Activated CD4-positive, CD25-positive, alpha-beta regulatory T cell (primary cell): Measurements from ENCODE around the gene VSIR.

Experiments used
- DNase-seq, 4 experiments: peaks; one replicate each; lab custom pipeline; 2025; lab: John Stamatoyannopoulos, UW

The VSIR gene

DNA sequence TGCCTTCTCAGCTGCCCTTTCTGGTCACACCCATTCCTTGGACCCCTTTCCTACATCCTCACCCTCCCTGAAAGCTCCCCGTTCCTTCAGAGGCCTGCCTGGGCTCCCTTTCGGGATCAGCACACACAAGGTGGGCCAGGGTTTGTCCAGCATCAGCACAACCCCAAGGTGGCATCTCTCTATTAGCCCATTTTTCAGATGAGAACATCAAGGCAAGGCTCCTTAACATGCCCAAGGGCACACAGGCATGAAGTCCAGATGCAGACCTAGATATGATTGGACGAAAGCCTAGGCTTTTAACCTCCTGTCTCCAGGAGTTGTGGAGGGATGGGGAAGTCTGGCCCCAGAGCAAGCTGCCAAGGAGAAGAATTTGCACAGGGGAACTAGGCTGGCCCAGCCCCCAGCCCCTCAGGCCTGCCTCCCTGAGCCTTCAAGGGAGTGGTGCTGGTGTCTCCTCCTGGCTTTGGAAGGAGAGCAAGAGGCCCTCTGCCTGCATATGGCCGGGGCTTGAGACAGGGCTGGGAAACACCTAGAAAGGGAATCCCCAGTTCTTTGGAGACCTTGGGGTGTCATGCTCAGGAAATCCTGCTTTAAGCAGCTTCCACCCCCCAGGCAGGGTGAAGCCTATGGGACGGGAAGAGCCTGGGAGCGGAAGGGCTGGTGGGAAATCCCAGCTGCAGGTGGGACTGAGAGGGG is 9.0 kb upstream of the VSIR start:
- DNase-seq: no peak

- no peak for DNase-seq
Measured at GRCh38 chr10:71780719-71781118, 7.4 kb upstream of the VSIR start.

GRCh38 chr10:71780156-71780555 is 6.8 kb upstream of the VSIR start:
- DNase-seq: no peak

GRCh38 chr10:71779641-71780040 is 6.3 kb upstream of the VSIR start:
- DNase-seq: no peak

GRCh38 chr10:71778071-71778825 is 4.9 kb upstream of the VSIR start:
- DNase-seq: no peak

DNA sequence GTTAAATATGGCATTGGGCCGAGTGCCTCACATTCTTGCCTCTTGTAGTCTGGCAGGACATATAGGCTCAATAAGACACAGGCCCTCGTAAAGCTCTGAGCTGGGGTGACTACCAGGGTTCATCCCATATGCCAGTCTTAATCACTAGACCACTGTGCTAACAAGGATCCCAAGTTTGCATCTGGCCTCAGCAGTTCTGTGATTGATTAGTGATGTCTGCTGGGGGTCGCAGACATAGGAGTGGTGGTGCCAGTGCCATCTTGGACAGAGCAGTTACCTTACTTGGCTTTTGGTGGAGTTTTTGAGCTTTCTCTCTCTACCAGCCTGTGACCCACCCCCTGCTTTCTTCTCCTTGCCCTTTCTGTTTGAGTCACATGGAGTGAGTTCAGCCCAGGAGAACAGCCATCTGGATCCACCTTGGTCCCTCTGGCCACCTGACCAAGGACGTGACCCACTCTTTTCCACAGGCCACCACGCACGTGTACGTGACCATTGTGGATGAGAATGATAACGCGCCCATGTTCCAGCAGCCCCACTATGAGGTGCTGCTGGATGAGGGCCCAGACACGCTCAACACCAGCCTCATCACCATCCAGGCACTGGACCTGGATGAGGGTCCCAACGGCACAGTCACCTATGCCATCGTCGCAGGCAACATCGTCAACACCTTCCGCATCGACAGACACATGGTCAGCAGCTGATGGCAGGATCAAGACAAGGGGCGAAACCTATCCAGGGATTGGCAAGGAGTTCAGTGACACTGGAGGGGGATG is 4.1 kb upstream of the VSIR start:
- DNase-seq: no peak

DNA sequence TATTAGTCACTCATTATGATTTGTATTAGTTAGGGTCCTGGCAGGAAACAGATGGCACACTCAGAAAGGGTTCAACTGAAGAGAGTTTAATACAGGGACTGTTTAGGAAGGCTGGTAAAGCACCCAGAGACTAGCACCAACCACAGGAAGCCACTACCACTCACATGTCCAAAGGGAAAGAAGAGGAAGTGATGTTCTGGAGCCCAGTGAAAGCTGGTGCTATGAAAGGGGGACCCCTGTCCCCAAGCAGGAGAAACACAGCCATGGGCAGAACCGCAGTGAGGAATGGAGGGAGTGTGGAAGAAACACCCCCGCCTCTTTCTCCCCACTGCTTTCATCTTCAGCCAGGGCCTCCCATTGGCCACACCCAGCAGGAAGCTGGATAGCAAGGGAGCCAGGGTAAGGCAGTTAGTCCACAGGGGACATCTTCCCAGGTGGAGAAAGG is 3.2 kb upstream of the VSIR start:
- no peak for DNase-seq

- DNase-seq: no peak
Measured at GRCh38 chr10:71774916-71775702, 1.8 kb upstream of the VSIR start.

GRCh38 chr10:71772832-71773220 is 494 bp downstream of the VSIR start:
- DNase-seq: no peak

DNA sequence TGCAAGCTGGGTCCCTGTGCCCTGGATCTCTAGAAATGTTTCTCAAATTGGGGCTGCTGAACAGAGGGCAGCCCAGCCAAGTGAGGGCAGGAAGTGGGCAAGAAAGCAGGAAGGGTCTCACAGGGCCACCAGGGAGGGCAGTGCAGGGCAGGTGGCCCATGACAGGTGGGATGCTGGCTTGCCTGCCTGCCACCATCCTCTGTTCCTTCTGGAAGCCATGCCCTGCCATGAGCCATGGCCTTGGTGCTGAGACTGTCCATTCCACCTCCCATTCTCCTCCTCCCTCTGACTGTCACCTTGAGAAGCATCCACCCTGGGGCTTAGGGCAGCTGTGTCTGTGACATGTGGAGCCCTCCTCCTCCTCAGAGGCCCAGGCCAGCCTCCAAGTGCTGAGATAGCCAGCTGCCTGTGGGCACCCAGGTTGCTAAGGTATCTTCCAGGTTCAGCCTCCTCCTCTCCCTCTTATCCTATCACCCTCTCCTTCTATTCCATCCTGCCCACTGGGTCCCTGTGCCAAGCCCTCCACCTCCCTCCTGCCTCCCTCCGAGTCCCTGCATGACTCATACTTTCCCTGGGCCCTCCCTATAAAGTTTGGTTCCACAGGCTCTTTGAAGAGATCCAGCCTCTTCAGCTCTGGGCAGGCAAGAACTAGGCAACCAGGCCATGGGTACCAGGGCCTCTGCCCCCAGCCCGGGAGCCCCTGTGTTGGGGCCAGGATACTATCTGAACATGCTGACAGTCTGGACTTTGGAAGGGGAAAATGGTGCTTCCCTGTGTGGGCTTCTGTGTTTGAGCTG is 1.3 kb downstream of the VSIR start:
- no peak for DNase-seq

DNA sequence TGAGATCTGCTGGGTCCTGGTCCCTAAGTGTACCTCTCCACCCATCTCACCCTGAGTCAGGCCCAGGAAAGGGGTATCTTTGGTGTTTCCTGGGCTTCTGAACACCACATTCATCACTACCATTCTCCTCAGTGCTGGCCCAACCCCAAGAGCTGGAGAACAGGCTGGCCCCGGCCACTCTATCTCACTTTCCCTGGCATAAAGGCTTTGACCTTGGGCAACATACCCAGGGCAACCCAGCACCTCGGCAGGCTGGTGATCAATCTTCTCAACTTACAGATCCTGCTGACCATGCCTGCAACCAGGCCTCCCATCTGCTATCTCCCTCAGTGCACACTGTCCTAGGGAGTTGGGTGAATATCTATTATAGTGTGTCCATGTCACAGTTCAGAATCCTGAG is 2.1 kb downstream of the VSIR start:
- DNase-seq: no peak

DNA sequence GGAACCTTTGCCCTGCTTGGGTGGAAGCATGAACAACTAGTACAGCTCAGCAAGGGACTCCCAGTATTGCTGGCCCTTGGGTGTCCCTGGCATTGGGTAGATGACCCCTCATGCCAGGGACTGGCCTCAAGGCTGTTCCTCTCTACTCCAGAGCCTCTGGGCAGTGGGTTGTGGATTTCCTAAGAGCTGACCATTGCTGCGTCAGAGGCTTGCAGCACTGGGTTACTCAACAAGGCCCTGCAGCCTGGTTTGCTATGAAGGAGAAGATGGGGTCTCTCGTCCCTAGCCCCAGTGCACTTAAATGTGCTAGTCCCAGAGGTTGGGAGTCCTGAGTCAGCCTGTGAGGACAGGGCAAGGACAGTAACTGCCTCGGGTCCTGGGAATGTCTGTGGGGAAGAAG is 2.5 kb downstream of the VSIR start:
- no peak for DNase-seq

GRCh38 chr10:71770255-71770654 is 3.1 kb downstream of the VSIR start:
- DNase-seq: no peak

DNA sequence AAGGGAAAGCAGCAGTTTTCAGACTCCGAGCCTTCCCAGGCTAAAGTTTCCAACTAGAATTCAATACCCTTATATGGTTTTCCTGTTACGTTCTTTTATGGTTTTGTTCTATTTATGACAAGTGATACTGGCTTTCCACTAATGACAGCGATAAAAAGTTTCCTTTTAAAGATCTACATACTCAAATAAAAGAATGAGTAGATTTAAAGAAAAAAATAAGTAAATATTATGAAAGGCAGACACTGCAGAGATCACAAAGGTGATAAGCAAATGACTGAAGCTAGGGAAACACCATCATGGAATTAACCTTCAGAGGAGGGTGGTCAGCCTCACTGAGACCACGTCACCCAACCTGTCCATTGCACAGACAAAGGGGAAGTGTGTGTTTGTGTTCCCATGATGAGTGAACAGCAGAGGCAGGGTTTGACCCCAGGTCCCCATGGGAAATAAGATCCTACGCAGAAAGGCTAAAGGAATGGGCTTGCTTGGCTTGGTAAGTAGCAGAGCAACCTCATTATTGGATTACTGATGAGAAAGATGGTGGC is 4.0 kb downstream of the VSIR start:
- no peak for DNase-seq

- DNase-seq: no peak
Measured at GRCh38 chr10:71767420-71768035, 5.8 kb downstream of the VSIR start.

GRCh38 chr10:71766717-71767419 is 6.5 kb downstream of the VSIR start:
- DNase-seq: no peak

DNA sequence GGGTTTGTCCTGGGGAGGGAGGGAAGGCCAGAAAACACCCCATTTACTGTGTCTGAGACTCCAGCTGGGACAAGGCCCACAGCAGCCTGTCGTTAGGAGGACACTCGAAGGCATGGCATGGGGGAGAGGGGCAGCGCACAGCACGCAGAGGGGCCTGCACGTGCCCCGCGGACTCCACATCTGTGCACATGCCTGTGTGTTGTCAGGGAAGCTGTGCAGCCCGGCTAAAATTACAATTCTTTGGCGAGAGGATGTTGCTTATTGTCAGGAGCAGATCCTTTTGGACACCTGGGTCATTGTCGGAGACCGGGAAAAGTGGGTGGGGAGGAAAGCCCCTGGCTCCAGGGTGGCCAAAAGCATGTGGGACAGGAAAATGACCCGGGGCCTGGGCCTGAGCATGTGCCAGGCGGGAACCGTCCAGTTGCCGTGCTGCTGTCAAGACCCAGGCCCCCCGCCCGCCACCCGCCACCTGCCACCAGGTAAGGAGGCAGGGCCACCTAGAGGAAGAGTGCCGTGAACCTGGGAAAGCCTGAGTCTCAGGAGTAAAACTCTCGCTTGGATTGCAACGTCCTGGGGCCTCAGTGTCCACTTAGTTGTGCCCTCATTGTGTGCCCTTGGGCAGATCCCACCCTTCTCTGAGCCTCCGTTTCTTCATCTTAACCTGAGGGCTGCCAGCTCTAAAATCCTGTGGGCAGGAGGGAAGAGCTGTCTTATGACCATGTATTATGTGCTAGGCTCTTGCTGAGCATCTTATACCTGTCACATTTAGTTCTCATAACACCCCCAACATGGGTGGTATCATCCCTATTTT is 7.2 kb downstream of the VSIR start:
- no peak for DNase-seq

DNA sequence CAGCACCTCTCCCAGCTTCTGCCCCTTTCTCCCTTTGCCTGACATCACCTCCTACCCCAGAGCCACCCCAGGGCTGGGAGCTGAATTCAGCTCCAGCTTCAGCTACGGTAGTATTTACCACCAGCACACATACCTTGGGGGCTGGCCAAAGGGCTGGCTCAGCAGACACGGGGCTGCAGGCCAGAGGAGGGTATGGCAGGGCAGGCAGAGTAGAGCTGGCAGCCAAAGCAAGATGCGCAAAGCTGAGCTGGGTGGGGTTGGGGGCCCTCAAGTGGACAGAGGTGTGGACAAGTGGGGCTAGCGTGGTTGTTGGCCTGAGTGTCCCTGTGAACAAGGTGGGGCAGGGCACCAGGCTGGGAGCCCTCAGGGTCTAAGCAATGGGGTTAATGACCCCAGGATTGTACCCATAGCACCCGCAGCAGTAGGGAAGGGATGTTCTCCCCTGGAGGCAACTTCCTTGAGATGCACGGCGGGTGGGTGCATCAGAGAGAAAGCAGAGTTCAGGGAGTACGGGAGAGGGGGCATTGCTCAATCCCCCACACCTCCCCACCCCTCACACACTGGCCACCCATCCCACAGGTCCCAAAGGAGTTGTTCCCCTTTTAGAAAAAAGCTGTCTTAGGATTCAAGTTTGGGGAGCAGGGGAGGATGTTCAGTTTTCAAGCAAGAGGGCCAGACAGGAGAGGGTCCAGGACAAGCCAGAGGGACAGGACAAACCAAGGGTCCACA is 8.0 kb downstream of the VSIR start:
- no peak for DNase-seq
